CD4-positive, alpha-beta T cell treated with Interleukin-6 at 100 ng/mL for 8 hours (primary cell): Measurements from ENCODE around the gene SPRR2D.
"Not testable (repeated sequence)": the region's sequence is repeated elsewhere in the genome, so short reads cannot be mapped to it uniquely, and the experiment has no call there.

Source experiments
- DNase-seq: peaks from one replicate; pipeline ENCODE4 v3.0.0-alpha.2; 2020; ENCODE audit warnings: mixed read lengths, low spot score

The SPRR2D gene

GRCh38 chr1:153040950-153041631, at the start of gene SPRR2D:
TSS of gene SPRR2D (minus strand) at chr1:153041120. CDS start at chr1:153040346, 774 bp downstream.
- DNase-seq = no peak

- DNase-seq = no peak
These were observed 46.7 kb upstream of the SPRR2D start for GRCh38 chr1:153087652-153088051.

- DNase-seq = no peak
These were observed 40.8 kb upstream of the SPRR2D start for GRCh38 chr1:153081736-153082135.

GRCh38 chr1:153072806-153073726, 32.1 kb upstream of the SPRR2D start:
- no peak for DNase-seq

DNA sequence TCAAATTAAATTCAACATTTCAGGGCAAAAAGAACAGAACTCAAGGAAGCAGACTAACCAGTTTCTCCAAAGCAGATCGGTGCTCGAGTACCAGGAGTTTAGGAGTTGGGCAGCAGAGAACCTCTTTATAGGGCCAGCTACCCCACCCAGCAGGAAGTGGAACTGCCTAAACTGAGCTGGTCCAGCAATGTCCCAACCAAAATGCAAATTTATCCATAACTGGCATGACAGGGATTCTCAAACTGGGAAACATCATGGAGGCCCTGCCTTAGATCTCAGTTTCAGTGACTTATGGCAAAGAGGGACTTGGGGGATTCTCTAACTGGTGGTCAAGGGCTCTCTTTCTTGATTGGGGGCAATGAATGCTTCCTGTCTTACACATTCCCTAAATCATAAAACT, 30.6 kb upstream of the SPRR2D start, which contains the start of gene SPRR2B:
TSS of gene SPRR2B (minus strand) at position 101 of the 400 bp plus-strand sequence. CDS start 772 bp downstream, outside the sequence.
- DNase-seq = no peak

GRCh38 chr1:153070243-153070642, 29.3 kb upstream of the SPRR2D start:
- no peak for DNase-seq

DNA sequence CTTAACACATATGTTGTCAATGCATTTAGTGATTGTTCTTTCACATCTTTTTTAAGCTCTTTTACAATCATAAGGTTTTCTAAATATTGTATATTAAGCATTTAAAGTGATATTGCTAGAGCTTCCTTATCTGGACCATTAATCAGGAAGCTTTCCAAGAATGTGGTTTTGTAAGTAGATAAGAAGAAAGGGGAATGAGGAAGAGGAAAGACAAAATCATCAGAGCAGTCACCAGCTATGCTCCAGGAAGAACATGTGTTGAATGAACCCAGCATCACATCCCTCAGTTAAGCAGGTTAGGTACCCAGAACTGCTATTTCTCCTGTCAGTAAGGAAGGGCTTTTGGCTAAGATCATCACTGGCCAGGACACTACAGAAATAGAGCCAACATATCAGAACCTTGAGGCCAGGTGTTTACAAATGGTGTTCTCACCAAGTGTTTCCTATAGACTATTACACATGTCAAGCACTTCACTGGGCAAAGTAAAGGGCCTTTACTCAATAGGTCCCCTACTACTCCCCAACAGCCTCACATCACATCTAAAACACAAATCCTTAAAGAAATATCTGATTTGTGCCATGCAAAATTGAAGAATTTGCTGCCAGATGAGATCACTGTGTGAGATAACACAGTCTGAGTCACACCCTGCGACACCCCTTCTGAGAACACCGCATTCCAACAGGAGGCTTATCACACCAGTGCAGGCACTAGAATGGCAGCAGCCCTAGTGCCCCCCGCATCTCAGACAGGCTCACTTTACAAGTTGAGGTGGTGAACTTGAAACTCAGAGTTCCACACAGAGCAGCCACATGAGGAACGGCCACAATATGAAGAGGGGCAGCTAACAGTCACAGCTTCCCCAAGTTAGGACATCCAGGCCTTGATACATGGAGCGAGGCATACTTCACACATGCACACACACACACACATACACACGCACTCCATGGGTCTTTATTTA, 18.2 kb upstream of the SPRR2D start:
- no peak for DNase-seq

- DNase-seq = no peak
These were observed 17.2 kb upstream of the SPRR2D start for GRCh38 chr1:153058154-153058553.

DNA sequence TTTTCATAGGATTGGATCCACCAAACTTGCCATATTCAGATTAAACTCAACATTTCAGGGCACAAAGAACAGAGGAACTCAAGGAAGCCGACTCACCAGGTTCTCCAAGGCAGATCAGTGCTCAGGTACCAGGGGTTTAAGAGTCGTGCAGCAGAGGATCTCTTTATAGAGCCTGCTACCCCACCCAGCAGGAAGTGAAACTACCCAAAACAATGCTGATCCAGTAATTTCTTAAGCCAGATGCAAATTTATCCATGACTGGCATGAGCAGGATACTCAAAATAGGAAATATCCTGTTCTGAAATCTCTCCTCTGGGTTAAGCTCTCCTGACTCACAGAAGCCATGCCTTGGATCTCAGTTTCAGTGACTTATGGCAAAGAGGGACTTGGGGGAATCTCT, 16.5 kb upstream of the SPRR2D start, which contains the start of gene SPRR2A:
TSS of gene SPRR2A (minus strand) at position 138 of the 400 bp plus-strand sequence. CDS start 777 bp downstream, outside the sequence.
- no peak for DNase-seq

GRCh38 chr1:153056111-153056510, 15.2 kb upstream of the SPRR2D start:
- DNase-seq = not testable (repeated sequence)

GRCh38 chr1:153049211-153049610, 8.3 kb upstream of the SPRR2D start:
- DNase-seq = no peak

DNA sequence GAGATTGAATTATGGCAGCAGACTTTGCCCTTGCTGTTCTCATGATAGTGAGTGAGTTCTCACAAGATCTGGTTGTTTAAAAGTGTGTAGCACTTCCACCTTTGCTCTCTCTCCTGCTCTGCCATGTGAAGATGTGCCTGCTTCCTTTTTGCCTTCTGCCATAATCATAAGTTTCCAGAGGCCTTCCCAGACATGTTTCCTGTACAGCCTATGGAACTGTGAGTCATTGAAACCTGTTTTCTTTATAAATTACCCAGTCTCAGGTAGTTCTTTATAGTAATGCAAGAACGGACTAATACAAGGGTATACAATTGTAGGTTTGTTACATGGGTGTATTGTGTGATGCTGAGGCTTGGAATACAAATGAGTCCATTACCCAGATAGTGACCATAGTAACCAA, 5.7 kb downstream of the SPRR2D start:
- DNase-seq = no peak

GRCh38 chr1:153032677-153033308, 8.1 kb downstream of the SPRR2D start:
- no peak for DNase-seq

DNA sequence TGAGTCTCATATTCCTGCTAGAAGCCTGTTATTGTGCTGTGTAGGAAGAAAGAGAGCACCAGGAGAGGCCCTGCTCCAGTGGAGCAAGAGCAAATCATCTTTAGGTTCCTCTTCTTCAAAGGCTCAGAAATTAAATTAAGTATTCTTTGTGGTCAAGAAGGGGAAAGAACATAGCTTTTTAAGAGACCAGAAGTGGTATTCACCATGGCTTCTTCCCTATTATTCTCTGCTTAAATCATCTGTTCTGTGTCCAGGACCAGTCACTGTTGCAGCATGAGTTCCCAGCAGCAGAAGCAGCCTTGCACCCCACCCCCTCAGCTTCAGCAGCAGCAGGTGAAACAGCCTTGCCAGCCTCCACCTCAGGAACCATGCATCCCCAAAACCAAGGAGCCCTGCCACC, 8.8 kb downstream of the SPRR2D start:
- DNase-seq = no peak

DNA sequence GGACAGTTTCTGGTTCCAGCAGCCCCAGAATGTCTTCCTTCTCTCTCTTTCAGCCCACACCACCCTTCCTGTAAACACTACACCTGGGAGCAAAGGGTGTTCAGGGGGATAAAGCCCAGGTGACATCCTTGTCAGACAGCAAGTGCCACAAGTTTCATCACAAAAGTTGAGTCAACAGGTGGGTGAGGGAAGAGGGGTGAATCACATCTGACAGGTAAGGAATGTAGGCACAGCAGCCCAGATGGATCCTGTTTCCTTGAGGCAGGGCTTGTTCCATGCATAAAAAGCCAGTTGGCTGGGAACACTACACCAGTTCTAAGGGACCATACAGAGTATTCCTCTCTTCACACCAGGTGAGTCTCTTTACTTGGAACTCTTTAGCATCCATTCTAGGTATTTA, 10.0 kb downstream of the SPRR2D start, which contains the start of gene SPRR1B:
TSS of gene SPRR1B (plus strand) at position 309 of the 400 bp plus-strand sequence. CDS start 1,143 bp downstream, outside the sequence.
- DNase-seq = no peak

DNA sequence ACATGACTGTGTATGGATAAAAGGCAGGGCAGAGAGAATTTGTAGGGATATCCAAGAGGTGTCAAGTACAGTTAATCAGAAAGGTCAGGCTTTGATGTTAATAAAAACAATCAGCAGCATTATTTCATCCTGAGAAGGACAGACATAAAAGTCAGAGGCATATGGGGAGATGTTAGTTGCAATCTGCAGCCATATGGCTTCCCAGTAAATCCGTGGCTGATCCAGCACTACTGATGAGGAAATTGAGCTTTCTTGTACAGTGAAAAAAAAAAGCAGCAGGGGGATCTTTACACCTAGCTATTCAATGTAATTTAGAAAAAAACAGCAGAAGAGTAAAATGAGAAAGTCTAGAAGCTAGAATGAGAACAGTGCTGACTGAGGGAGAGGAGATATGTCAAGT, 12.2 kb downstream of the SPRR2D start:
- no peak for DNase-seq

- DNase-seq = no peak
These were observed 15.1 kb downstream of the SPRR2D start for GRCh38 chr1:153025797-153026196.

GRCh38 chr1:153024413-153024812, 16.5 kb downstream of the SPRR2D start:
- DNase-seq = no peak

DNA sequence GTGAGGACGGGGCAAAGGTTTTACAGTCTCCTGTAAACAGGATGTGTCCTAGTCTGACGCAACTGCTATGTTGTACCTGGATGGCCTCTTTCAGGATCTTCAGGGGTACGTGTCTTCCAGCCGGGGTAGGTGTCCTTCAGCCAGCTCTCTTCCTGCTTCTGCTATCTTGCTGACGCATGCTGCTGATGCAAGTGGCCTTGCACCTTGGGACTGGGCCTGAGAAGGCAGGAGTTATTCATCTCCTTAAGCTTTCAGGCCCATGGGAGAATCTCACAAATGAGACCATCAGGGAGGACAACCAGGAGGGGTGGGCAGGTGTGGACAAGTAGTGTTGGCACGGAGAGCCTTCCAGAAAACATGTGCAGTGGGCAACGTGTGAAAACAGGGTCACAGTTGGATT, 17.8 kb downstream of the SPRR2D start:
- no peak for DNase-seq

- DNase-seq = not testable (repeated sequence)
These were observed 18.6 kb downstream of the SPRR2D start for GRCh38 chr1:153022340-153022739.

DNA sequence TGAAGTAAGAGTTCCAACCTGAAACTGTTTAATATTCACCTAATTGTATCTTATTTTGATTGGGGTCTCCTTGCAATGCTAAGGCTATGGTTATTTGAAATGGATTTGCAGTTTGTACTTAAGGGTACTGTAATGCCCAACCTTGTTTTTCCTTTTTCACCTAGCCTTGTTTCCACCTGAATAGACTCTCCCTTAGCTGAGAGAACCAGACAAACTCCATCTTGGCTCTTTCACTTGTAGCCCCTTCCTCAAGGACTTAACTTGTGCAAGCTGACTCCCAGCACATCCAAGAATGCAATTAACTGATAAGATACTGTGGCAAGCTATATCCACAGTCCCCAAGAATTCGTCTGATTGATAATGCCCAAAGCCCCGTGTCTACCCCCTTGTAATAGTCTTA, 19.1 kb downstream of the SPRR2D start:
- DNase-seq = not testable (repeated sequence)
